Measurements from ENCODE around the gene CDK19. TPM values are rescaled to one million over a fixed set of nuclear protein-coding genes. Genes with fewer than 3 reads are reported as not detected.

The CDK19 gene
- total RNA-seq, 1 experiment from 2014 or later = 7.0 TPM

DNA sequence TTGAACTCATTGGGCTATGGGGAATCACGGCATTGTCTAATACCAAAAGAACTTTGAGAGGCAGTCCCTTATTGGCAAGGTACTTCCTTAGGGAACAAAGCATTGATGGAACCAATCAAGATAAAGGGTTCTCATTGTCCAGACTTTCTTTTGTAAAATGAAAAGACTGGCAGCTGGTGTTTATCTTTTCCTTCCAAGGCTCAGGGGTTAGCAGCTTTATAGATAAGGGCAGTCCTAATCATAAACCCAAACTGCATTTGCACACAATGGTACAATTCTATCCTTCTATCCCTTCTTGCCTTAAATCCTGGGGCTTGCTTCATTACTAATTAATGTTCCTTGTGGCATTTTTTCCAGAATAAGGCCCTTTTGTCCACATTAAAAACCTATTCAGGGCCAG lies 28.6 kb downstream of the CDK19 start:
- H3K27ac Mint-ChIP-seq = no peak overlapping the region
- Histone ChIP-seq H2AFZ (ENCODE audit: low read length) (no peak overlapping the region), H4K5ac (ENCODE audit: insufficient read length, low read depth, low read length) (no peak overlapping the region), H3K79me1 (ENCODE audit: insufficient read depth, low read depth, low read length, poor library complexity, severe bottlenecking) (no peaks in the 10 kb centered on the region), H2BK5ac (ENCODE audit: insufficient read length, low read length) (no peak overlapping the region), H3K9me3 (ENCODE audit: control insufficient read depth, low read depth, low read length) (no peaks in the 10 kb centered on the region), H2AK5ac (ENCODE audit: insufficient read length, low read length) (no peak overlapping the region), H4K91ac (ENCODE audit: insufficient read length, low read depth, low read length) (no peak overlapping the region), H3K9ac (ENCODE audit: extremely low read depth, insufficient read length, low read length) (no peak overlapping the region), H3K27ac (ENCODE audit: insufficient read length, low read depth, low read length) (no peak overlapping the region), H2BK20ac (ENCODE audit: low read depth, low read length, poor library complexity, severe bottlenecking) (no peak overlapping the region), H3K79me2 (ENCODE audit: insufficient read depth, low read length) (no peaks in the 10 kb centered on the region; the same call in 1 of the 2 replicates), H3K14ac (ENCODE audit: insufficient read depth, low read length) (no peak overlapping the region), H3K4me2 (ENCODE audit: insufficient read depth, insufficient read length, low read length) (no peak overlapping the region), H3K4me1 (ENCODE audit: insufficient read depth, low read length) (no peaks in the 10 kb centered on the region), H3T11ph (ENCODE audit: low read length) (no peak overlapping the region), H3K23ac (ENCODE audit: insufficient read length, low read depth, low read length) (no peak overlapping the region), H2BK120ac (ENCODE audit: low read depth, low read length, poor library complexity, severe bottlenecking) (no peak overlapping the region), H2BK12ac (ENCODE audit: insufficient read length, low read depth, low read length) (no peak overlapping the region), H4K20me1 (ENCODE audit: control insufficient read depth, insufficient read depth, insufficient read length) (no peaks in the 10 kb centered on the region), H3K27me3 (ENCODE audit: insufficient read depth, low read length) (no peaks in the 10 kb centered on the region), H3K18ac (ENCODE audit: insufficient read length, low read depth, low read length) (no peak overlapping the region), H3K4ac (ENCODE audit: low read depth, low read length) (no peak overlapping the region), H2BK15ac (ENCODE audit: low read depth, low read length) (no peak overlapping the region), H3K56ac (ENCODE audit: insufficient read length, low read depth, low read length) (no peak overlapping the region), H3K23me2 (ENCODE audit: insufficient read length, low read depth, low read length, poor library complexity, severe bottlenecking) (no peaks in the 10 kb centered on the region), H4K8ac (replicated peaks; ENCODE audit: insufficient read length, low read depth, low read length) (no peak overlapping the region)
- H3K4me3 Mint-ChIP-seq = no peak overlapping the region
- peaks cover 6% of the 10 kb centered on the region in 2 experiments; a peak in 3 of 5 replicates for H3K9me3 Mint-ChIP-seq
- H3K36me3 Mint-ChIP-seq (ENCODE audit: insufficient read depth in 1 of 3, low read depth in 3 of 3) = peaks cover 2 to 13% (median 3%) of the 10 kb centered on the region in 3 experiments; a peak in 5 of 7 replicates
- no CpG with 5 or more reads among the region's 1 CpG for WGBS (ENCODE audit: extremely low coverage, insufficient read length, low lambda C conversion rate)
- no peaks in the 10 kb centered on the region for H3K4me1 Mint-ChIP-seq
- DNase-seq = no peak
- H3K27me3 Mint-ChIP-seq (ENCODE audit: low read depth) = no peaks in the 10 kb centered on the region
- TF ChIP-seq, protein P1, sequence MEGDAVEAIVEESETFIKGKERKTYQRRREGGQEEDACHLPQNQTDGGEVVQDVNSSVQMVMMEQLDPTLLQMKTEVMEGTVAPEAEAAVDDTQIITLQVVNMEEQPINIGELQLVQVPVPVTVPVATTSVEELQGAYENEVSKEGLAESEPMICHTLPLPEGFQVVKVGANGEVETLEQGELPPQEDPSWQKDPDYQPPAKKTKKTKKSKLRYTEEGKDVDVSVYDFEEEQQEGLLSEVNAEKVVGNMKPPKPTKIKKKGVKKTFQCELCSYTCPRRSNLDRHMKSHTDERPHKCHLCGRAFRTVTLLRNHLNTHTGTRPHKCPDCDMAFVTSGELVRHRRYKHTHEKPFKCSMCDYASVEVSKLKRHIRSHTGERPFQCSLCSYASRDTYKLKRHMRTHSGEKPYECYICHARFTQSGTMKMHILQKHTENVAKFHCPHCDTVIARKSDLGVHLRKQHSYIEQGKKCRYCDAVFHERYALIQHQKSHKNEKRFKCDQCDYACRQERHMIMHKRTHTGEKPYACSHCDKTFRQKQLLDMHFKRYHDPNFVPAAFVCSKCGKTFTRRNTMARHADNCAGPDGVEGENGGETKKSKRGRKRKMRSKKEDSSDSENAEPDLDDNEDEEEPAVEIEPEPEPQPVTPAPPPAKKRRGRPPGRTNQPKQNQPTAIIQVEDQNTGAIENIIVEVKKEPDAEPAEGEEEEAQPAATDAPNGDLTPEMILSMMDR (conservative IDR thresholded peaks at IDR 0.05) = no peak

Measured in H9 (cell line).